Right atrium auricular region (tissue), 2 donors: ENCODE measurements around the gene RAE1. TPM values are rescaled to one million over a fixed set of nuclear protein-coding genes. Genes with fewer than 3 reads are reported as not detected.
A peak's percentile ranks its signal among the peaks of the same experiment; 100 is the strongest.

ENCODE experiments used
- DNase-seq: peaks from one replicate; pipeline ENCODE4 v3.0.0-alpha.2; 2019; ENCODE audit warnings: low spot score
- H3K27ac ChIP-seq, 2 donors: fragments of 200-600 bp; sonication (generic); 1 replicate in 1 of 2; 2 replicates in 1 of 2; pipeline ENCODE4 v1.5.1; 2016 to 2019
- H3K27me3 ChIP-seq, 2 donors: fragments of 200-600 bp; sonication (generic); one replicate each; pipeline versions ENCODE4 v1.5.1 to v1.6.0; 2017 to 2019
- H3K36me3 ChIP-seq: fragments of 200-600 bp; sonication (generic); one replicate; pipeline ENCODE4 v1.5.1; 2016
- H3K4me1 ChIP-seq, 2 donors: fragments of 200-600 bp; sonication (generic); one replicate each; pipeline versions ENCODE4 v1.5.1 to v1.6.0; 2017 to 2019
- H3K4me3 ChIP-seq, 2 donors: fragments of 200-600 bp; sonication (generic); 1 replicate in 1 of 2; 2 replicates in 1 of 2; pipeline ENCODE4 v1.5.1; 2017 to 2019; ENCODE audit warnings: mild to moderate bottlenecking in 1 of 2, moderate library complexity in 1 of 2
- H3K9me3 ChIP-seq, 2 donors: fragments of 200-600 bp; sonication (generic); one replicate each; pipeline ENCODE4 v1.5.1; 2019
- total RNA-seq, 2 donors: library from RNA; depleted of rRNA; stranded (reverse); fragments of >200 nt; gene quantifications; one replicate each; pipeline ENCODE4 v1.1.0, GENCODE V29; 2016
- TF ChIP-seq, protein P1 (sequence below), 2 donors: fragments of 200-600 bp; sonication (generic); IDR thresholded peaks; one replicate each; pipeline ENCODE4 v1.5.1; 2019; ENCODE audit warnings: antibody characterized with exemption in 2 of 2

RAE1 gene, protein sequence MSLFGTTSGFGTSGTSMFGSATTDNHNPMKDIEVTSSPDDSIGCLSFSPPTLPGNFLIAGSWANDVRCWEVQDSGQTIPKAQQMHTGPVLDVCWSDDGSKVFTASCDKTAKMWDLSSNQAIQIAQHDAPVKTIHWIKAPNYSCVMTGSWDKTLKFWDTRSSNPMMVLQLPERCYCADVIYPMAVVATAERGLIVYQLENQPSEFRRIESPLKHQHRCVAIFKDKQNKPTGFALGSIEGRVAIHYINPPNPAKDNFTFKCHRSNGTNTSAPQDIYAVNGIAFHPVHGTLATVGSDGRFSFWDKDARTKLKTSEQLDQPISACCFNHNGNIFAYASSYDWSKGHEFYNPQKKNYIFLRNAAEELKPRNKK
- total RNA-seq: 10 to 100 TPM; 11.6 to 11.8 TPM

DNA sequence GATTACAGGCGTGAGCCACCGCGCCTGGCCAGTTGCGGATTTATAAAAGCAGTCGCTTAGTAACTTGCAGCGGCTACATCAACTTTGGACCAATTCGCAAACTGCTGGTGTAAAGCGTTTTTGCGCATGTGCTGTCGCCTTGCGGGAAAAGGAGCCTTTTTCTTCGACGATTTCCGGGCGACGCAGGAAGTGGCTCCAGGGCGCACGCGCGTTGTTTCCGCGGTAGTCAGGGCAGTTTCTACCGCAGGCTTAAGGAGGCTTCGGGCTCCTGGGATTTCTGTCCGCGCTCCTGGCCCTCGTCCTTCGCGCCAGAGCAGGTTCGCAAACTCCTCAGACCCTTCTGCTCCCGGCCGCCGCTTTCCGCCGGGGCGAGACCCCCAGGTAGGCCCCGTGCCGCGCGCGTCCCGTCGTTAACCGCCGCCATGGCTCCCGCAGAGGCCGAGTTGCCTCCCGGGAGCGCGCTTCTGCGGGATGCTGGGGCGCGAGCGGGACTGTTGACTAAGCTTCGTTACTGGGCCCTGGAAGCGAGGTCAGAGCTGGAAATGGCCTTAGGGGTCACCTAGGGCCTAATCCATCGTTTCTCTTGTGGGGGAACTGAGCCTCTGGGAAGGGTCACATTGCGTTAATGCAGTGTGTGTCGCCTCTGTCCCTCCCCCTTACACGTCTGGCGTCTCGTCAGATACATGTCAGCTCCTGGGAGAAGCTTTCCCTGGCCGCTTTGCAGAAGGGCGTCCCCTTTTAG is at the start of gene RAE1:
Gene RAE1, plus strand, starts transcription at position 214 of the 742 bp plus-strand sequence. CDS start 2,784 bp downstream, outside the sequence.
- TF ChIP-seq, protein P1, sequence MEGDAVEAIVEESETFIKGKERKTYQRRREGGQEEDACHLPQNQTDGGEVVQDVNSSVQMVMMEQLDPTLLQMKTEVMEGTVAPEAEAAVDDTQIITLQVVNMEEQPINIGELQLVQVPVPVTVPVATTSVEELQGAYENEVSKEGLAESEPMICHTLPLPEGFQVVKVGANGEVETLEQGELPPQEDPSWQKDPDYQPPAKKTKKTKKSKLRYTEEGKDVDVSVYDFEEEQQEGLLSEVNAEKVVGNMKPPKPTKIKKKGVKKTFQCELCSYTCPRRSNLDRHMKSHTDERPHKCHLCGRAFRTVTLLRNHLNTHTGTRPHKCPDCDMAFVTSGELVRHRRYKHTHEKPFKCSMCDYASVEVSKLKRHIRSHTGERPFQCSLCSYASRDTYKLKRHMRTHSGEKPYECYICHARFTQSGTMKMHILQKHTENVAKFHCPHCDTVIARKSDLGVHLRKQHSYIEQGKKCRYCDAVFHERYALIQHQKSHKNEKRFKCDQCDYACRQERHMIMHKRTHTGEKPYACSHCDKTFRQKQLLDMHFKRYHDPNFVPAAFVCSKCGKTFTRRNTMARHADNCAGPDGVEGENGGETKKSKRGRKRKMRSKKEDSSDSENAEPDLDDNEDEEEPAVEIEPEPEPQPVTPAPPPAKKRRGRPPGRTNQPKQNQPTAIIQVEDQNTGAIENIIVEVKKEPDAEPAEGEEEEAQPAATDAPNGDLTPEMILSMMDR (IDR thresholded peaks at IDR 0.05): no peak
- Histone ChIP-seq H3K27ac (peak within 1 kb of the TSS; percentile 82 to 87), H3K4me1 (peaks cover 0 to 13% of the 10 kb centered on the region in 2 donors), H3K9me3 (no peaks in the 10 kb centered on the region), H3K36me3 (no peaks in the 10 kb centered on the region), H3K27me3 (no peaks in the 10 kb centered on the region), H3K4me3 (peak within 1 kb of the TSS; percentile 79 to 85)
- peak; percentile 92 for DNase-seq

DNA sequence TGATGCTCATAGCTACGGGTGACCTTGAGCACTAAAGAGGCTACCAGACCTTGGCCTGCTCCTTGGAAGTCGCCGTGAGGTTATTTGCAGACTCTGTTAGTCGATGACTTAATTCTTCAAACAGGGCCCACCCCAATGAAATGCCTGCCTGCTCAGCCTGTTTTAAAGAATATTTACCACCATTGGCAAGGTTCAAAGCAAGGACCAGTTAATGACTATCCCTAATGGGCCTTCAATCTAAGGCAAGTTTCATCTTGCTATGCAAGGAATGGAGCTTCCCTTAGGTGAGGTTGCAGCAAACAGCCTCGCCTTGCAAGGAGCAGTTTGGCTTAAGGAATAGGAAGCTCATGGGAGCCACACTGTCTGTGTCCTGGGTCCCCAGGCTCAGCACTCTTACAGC is 44.3 kb upstream of the RAE1 start:
- Histone ChIP-seq H3K27ac (no peak overlapping the region), H3K4me3 (no peak overlapping the region), H3K36me3 (no peaks in the 10 kb centered on the region), H3K27me3 (no peaks in the 10 kb centered on the region), H3K4me1 (no peaks in the 10 kb centered on the region), H3K9me3 (no peaks in the 10 kb centered on the region)
- DNase-seq: no peak
- TF ChIP-seq, protein P1 (IDR thresholded peaks at IDR 0.05): no peak

DNA sequence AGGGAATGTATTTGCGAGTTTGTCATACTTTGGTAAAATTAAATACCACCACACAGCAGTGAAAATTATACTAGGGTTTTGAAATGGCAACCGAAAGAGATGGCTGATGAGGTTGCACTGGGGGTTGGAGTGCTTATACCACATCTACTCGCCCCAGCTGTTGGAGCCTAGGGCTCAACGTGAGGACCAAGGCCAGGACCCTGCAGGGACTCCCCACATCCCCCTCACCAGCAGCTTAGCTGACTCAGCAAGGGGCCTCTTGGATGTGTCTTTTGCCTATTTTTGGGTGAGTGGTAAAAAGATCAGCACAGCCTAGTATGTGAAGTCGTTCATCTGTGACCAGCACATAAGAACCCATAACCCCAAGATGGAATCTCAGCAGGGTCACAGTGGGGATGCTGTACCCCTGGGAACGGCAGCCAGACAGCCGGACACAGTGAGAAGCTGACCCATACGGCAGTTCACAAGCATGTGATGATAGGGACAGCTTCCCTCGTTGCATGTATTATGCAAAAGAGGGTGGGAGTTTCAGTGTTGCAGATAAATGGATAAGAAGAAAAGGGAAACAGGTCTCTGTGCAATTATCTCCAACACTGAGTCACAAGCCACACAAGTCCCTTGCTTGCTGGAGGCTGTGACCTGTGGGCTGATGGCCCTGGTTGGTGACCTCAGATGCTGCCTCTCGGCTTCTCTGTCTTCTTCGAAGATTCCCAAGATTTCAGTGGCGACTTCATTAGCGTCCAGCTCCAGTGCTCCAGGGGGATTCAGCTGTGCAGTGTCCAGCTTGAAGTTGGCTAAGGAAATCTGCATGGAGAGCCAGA is 42.4 kb upstream of the RAE1 start:
- H3K36me3 ChIP-seq: no peaks in the 10 kb centered on the region

DNA sequence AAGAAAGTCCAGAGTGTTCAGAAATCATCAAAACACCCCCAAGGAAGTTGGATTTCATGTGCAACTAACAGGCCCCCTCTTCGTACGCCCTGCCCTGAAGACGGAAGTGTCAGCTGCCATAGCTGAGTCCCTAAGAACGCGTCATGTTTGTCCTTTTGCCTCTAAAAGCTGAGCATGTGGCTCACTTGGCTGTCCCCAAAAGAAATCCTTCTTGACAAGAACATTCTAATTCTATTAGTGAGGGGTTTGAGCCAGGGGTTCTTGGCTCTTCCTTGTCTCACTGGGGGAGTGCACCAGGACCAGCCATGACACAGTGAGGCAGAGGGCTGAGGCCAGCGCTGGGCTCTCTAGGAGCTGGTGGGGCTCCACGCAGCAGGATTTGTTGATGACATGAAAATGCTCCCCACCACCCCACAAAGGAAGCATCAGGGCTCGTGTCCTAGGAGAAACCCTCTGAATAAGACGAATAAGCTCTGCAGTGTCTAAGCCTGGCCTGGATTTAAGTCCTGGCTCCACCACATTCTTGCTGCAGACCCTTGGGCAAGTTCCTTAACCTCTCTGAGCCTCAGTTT is 41.4 kb upstream of the RAE1 start:
- Histone ChIP-seq H3K9me3 (no peaks in the 10 kb centered on the region), H3K27me3 (no peaks in the 10 kb centered on the region), H3K4me3 (no peak overlapping the region), H3K36me3 (no peaks in the 10 kb centered on the region), H3K27ac (no peak overlapping the region), H3K4me1 (no peaks in the 10 kb centered on the region)
- no peak for DNase-seq
- TF ChIP-seq, protein P1 (IDR thresholded peaks at IDR 0.05): no peak

More for the DNA sequence above, 42.4 kb upstream of the RAE1 start:
- H3K4me3 ChIP-seq: no peak overlapping the region
- H3K9me3 ChIP-seq: no peaks in the 10 kb centered on the region
- no peak for DNase-seq
- TF ChIP-seq, protein P1 (IDR thresholded peaks at IDR 0.05): no peak
- H3K27me3 ChIP-seq: no peaks in the 10 kb centered on the region
- no peak overlapping the region for H3K27ac ChIP-seq
- H3K4me1 ChIP-seq: no peaks in the 10 kb centered on the region

DNA sequence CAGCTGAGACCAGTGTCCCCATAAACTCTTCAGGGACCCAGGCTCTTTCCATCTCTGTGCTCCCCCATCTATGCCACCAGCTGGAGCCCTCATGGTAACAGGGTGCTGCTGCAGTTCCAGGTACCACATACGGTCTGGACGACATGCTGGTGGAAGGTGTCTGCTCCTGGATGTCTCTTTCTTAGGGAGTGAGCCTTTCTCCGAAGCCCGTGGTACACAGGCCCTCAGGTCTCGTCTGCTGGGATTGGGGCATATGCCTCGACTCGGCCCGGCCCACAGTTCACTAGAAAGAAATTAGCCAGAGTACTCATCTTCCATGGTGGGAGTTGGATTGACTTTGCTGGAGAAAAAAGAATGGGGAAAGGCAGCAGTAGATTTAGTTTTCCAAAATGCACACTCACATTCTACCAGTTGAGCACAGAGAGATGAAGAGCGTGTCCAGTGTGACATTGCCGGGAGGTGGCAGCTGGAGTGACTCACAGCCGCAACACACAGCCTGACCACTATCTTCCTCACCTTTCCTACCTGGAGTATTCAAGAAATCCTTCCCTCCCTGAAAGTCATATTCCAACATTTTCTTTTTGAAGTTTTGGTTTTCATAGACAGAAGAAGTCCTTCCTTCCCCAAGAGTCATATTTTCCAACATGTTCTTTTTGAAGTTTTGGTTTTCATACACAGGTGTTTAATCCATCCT is 40.1 kb upstream of the RAE1 start:
- TF ChIP-seq, protein P1 (IDR thresholded peaks at IDR 0.05): no peak
- Histone ChIP-seq H3K36me3 (no peaks in the 10 kb centered on the region), H3K9me3 (no peaks in the 10 kb centered on the region), H3K27ac (no peak overlapping the region), H3K4me3 (no peak overlapping the region), H3K4me1 (no peaks in the 10 kb centered on the region), H3K27me3 (no peaks in the 10 kb centered on the region)
- no peak for DNase-seq
